NK-92 (cell line): ENCODE measurements around the gene MCFD2.
"Not testable (repeated sequence)": the region's sequence is repeated elsewhere in the genome, so short reads cannot be mapped to it uniquely, and the experiment has no call there.

Source experiments
- DNase-seq: peaks from one replicate; lab custom pipeline; 2025; ENCODE audit not compliant: unreplicated experiment; lab: John Stamatoyannopoulos, UW

The MCFD2 gene

DNA sequence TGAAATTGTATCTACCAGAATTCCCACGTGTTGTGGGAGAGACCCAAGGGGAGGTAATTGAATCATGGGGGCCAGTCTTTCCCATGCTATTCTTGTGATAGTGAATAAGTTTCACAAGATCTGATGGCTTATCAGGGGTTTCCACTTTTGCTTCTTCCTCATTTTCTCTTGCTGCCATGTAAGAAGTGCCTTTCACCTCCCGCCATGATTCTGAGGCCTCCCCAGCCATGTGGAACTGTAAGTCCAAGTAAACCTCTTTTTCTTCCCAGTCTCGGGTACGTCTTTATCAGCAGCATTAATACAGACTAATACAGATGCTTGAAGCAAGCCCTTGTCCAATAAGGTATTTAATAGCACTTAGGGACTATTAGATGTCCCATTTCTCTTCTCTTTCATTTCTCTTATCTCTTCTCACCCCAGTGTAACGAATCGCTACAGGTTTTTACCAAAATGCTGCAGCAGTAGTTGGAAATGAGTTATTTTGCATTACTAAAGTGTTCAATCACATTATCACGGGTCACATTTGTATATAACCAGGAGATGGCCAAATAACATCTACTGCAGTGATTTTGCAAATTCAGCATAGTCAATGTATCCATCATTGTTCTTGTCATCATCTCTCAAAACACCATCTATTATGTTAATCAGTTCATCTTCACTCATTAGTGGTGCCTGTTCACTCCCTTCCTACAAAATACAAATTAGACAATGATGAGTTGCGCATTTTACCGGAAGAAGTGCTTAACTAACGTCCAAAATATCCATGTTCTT, 10.5 kb downstream of the MCFD2 start:
- not testable (repeated sequence) for DNase-seq

DNA sequence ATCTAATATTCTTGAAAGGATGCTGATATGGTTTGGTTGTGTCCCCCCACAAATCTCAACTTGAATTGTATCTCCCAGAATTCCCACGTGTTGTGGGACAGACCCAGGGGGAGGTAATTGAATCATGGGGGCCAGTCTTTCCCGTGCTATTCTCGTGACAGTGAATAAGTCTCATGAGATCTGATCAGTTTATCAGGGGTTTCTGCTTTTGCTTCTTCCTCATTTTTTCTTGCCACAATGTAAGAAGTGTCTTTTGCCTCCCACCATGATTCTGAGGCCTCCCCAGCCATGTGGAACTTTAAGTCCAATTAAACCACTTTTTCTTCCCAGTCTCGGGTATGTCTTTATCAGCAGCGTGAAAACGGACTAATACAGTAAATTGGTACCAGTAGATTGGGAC, 12.6 kb downstream of the MCFD2 start:
- not testable (repeated sequence) for DNase-seq

DNA sequence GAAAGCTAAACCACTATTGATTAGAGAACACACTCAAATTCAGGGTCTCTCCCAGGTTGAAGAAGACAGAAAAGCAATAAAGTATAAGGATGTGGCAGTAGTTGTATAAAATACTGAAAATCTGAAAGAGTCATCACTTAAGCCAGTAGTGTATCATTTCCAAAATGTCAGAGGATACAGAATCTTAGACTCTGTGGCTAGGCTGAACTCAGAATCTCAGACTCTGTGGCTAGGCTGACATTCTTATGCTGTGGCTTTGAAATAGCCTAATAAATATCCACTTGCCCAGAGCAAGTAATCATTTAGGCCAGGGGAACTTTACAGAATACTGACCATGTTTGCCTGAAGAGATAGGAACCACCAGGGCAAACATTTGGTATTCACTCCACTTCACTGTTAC, 13.1 kb downstream of the MCFD2 start:
- DNase-seq: no peak

DNA sequence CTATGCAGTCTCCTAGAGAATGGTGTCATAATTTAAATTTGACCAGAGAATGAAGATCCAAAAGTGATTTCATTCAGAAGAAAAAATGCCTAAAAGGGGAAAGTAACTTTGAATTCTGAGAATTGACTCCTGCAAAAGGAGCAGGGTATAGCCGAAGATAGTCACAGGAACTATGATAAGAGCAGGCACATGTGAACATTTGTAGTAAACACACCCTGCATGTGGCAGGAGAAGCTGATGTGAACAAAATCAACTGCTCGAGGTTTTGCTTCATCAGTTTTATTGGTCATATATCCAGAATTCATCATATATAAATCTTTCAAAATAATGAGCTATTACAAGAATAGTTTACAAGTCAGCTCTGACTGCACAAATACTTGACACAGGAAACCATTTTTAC, 14.0 kb downstream of the MCFD2 start:
- DNase-seq: no peak

DNA sequence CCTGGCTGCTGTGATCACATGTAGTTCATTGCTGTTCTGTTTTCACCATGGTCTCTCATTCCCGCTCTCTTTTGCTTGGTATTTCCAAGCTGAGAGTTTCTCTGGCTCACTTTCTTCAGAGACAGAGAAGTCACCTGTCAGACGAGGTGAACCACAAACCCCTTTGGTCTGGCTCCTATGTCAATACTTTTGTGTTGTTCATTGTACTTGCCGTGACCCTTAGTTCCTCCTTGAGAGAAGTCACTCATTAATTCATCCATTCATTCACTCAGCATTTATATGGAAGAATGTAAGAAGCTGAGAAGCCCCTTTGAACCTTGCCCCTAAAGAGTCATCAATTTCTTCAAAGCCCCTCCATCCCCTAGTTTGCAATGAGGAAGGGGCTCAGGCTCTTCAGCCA, 15.2 kb downstream of the MCFD2 start:
- no peak for DNase-seq

DNA sequence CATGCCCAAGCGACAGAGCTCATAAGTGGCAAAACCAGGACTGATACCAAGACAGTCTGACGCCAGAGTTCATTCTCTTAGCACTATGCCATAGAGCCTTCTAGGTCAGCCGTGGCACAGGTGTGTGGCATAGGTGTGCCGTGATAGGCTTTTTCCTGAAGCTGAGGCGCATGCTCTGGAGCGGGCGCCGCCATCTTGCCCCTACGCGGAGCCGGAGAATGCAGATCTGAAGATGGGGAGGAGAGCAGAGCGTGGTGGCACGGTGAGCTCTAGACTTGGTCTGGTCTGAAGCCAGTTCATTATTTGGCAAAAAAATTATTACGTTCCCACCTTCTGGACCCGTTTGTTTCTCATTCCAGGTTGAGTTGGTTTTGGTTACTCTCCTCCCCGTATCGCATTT, 16.6 kb downstream of the MCFD2 start:
- DNase-seq: no peak

DNA sequence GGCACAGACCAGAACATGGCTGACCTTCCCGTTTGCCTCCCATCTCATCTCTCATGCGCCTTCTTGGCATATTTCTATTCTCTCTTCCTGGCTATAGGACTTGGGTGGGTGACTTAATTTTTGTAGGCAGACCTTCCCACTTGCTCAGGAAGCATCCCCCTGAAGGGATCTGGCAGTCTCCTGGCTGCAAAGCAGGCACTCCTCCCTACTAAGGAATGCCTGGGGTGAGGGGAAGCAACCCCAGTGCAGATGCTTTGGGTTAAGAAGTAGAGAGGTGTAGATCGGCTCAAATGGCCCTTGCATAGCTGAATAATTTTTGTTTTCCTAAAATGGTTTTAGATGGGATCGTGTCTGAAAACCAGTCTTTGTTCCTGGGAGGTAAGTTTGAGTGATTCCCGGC, 17.6 kb downstream of the MCFD2 start:
- DNase-seq: no peak

DNA sequence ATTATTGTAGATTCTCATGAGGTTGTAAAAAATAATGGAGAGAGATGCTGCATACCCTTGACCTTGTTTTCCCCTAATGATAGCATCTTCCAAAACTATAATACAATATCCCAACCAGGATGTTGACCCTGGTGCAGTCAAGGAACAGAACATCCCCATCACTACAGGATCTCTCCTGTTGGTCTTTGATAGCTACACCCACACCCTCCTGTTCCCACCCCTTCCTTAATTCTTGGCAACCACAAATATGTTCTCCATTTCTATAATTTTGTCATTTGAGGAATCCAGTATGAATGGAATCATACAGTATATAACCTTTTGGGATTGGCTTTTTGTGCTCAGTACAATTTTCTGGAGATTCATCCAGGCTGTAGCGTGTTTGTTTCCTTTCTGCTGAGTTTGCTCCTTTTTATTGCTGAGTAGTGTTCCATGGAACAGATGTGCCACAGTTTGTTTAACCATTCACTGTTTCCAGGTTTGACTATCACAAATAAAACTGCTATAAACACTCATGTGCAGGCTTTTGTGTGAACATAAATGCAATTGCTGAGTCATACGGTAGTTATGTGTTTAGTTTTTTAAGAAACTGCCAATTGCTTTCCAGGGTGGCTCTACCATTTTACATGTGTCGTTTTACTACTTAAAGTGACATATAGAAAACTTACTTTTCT, 22.2 kb downstream of the MCFD2 start:
- no peak for DNase-seq

DNA sequence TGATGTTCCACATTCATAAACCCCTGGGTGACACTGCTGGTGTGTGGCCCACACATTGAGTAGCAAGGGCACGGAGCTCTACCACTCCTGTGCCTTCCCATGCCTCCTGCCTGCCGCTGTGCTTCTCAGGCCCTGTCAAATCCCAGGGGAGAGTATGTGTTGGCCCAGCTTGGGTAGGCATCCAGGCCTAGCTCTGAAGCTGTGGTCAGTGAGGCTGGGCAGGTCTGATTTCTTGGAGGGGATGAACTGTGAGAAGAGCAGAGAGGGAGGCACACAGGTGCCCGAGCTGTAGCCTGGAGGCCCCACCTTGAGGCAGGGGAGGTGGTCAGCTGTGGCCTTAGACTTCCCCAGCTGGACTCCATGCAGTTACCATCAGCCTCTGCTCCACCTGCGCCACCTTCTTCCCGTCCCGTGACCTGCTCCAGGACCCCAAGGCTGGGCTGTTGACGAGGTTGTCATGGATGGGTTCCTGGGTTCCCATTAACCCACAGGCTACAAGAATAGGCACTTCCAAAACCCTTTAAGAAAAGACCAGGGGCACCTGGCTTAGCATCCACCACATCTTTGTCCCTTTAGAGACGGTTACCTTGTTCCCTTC, 23.6 kb downstream of the MCFD2 start:
- DNase-seq: no peak

DNA sequence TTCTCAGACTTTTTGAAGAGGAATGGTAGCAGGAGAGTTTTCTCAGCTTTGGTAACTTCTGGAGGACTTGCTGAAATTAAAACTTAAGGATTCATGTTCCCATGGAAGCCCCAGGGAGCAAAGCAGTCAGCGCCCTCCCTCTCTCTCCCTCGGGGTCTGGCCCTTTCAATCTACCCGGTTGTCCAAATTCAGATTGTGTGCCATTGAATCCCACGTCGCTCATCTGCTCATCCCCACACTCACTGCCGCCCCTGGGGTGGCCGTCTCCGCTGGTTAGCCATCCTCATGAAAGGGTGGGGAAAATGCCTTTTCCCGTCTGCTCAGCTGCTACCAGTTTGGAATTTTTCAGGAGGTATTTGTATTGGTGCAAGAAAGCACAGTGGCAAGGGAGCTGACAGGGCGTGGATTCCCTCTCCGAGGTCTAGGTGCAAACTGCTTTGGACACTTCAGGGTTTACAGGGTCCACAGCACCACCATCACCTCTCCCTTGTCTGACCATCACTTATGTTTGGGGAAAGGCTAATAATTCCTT, 27.1 kb downstream of the MCFD2 start:
- no peak for DNase-seq

DNA sequence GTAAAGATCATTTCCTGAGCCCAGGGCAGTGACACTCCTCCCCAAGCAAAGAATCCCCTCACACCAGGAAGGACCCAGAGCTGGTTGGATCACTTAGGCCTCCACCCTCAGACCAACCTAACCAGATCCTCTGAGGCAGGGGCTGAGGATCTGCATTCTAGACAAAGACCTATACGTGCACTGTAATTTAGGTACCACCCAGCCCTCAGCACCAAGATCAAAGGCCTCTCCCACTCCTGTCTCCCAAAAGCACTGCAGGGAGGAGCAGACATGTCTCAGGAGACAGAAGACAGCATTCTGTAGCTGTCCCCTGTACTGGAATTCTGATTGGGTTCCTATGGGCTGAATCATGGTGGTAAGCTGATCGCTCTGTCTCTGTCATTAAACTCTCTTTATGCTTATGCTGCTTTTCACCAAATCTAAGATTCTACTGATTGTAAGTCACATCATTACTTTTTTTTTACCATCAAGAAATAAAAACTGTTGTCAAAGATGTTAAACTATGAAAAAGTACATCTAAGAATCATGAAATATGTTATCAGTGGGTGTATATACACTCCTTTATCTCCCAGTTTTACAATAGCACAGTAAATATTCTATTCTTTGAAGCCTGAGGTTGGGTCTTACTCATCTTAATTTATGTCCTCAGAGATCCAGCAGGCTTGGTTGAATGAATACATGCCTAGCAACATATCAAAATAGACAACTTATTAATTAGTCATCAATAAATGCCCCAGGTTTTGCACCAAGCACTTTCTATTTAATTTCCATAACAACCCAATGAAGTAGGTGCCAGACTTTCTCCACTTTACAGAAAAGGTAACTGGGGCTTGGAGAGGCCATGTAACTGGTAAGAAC, 28.3 kb downstream of the MCFD2 start:
- no peak for DNase-seq

DNA sequence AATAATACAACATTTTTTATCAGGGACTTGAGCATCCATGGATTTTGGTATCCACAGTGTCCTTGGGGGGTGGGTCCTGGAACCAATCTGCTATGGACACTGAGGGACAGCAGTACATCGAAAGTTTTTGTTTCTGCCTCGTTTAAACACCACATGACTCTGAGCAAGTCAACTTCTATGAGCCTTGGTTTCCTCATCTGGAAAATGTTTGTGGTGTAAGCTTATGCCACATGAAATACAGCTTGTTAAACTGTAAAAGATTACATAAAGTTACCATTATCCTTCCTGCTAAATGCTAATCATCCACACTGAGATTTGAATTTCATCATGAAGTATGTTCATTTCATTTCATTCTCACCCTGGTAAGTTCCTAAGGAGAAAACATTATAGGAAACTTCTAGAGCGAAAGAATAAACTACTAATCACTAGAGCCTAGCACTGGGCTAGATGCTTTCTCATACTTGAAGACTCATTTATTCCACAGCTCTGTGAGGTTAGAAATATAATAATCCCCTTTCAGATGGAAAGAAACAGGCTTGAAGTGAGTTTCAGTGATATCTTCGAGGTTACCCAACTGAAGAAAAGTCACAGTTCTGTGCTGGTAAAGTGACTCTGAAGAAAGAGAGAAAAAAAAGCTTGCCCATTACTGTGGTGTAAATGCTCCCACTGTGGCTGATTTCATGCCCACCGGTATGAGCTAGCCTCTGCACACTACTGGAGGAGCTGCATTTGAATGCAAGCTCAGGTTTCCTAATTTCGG, 29.2 kb downstream of the MCFD2 start:
- DNase-seq: no peak

DNA sequence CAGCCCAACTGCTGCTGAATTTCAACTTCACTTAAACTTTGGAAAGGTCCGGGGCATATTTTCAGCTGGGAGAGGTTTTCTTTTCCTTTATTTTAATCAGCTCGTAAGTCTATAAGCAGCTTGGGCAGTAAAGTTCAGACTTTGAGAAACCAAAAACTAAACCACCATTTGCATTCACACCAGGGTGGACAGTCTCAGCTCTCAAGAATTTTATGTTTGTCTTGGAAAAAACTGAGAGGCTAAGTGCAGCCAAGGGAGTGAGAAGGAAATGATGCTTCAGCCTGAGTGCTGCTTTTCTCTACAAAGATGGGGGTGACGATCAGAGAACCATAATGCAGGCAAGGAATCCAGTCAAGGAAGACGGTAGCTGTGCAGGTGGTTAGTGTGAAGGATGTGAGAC, 30.2 kb downstream of the MCFD2 start:
- no peak for DNase-seq

DNA sequence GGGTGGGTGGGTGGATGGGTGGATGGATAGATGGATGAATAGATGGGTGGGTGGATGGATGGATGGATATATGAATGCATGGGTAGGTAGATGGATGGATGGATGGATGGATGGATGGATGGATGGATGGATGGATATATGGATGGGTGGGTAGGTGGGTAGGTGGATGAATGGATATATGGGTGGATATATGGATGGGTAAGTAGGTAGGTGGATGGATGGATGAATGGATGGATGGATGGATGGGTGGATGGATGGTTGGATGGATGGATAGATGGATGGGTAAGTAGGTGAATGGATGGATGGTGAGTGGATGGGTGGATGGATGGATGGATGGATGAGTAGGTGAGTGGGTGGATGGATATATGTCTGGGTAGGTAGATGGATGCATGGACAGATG, 36.1 kb downstream of the MCFD2 start:
- no peak for DNase-seq

DNA sequence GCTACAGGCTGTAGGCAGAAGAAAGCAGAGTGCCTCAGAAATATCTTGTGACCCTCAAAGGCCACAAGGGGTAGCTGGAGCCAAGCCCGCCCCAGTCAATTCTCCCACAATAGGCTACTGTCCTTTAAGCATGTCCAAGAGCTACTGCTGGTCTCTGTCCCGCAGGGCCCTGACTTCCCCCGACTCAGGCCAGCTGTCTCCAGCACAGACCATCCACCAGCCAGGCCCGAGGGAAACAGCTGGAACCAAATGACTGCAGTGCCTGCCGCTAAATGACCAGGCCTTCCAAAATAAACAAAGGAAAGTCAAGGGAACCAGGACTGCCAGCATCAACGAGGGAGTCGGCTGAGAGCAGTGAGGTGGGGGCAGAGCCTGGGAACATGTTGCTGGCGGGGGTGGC, 36.7 kb downstream of the MCFD2 start:
- DNase-seq: no peak

DNA sequence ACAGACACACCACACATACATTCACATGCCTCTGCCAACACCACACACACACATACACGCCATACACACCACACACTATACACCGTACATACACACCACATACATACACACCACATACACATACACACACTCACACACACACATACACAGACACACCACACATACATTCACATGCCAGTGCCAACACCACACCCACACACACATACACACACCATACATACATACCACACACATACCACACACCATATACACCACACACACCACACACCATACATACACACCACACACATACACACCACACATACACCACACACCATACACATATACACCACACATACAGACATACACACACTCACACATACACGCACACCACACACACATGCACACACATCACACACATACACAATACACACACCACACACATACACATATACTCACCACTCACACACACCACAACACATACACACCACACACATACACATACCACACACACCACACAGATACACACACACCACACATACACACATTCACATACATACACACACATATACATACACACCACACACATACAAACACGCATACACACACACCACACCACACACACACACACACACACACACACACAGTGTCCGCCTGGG, 37.2 kb downstream of the MCFD2 start:
- DNase-seq: no peak

DNA sequence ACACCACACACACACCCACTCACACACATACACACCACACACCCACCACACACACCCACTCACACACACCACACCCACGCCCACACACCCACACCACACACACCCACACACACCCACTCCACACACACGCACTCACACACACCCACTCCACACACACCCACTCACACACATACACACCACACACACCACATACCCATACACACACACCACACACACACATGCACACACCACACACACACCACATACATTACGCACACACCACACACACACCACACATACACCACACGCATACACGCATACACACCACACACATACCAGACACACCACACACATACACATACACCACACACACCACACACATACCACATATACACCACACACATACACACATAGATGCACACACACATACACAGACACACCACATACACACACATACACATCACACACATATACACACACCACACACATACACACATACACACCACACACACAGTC, 37.9 kb downstream of the MCFD2 start:
- no peak for DNase-seq

DNA sequence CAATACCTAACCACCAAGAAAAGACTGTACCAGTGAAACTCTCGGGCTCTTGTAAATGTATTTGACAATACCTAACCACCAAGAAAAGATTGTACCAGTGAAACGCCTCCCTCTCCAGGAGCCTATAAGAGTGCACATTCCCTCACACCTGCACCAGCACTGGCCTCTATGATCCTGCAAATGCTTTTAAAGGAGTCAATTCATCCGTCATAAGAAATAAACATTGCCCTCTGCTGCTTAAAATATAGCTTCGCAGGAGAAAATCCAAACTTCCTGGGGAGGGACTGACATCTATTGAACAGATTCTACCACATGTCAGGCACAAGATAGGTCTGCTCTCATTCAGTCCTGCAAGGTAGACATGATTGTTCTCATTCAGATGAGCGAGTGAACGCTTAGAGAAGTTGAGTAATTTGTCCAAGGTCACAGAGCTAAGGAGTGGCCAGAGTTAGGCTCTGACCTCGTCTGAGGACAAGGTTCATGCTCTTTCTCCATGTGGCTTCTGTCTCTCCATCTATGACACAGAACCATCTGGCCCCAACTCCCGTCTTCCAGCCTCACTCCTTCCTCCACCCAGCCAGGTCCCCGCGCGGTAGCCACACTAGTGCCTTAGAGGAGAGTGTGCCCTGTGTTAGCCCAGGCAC, 38.7 kb downstream of the MCFD2 start:
- no peak for DNase-seq

DNA sequence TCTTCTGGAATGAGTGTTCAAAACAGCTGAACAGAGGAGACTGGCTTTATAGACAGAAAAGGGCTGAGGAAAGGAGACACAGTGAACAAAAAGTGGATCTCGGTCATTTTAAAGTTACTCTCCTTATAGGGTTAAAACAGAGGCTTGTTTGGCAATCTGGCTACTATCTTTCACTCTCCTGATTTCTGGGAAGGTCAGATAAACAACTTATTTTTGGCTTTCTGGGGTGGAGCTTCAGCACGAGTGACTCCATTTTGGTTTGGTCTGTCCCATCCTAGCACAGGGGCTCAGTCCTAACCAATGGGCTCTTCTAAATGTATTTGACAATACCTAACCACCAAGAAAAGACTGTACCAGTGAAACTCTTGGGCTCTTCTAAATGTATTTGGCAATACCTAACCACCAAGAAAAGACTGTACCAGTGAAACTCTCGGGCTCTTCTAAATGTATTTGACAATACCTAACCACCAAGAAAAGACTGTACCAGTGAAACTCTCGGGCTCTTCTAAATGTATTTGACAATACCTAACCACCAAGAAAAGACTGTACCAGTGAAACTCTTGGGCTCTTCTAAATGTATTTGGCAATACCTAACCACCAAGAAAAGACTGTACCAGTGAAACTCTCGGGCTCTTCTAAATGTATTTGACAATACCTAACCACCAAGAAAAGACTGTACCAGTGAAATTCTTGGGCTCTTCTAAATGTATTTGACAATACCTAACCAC, 39.5 kb downstream of the MCFD2 start:
- not testable (repeated sequence) for DNase-seq
